ENCODE results near the gene DSG2.

Gene DSG2

DNA sequence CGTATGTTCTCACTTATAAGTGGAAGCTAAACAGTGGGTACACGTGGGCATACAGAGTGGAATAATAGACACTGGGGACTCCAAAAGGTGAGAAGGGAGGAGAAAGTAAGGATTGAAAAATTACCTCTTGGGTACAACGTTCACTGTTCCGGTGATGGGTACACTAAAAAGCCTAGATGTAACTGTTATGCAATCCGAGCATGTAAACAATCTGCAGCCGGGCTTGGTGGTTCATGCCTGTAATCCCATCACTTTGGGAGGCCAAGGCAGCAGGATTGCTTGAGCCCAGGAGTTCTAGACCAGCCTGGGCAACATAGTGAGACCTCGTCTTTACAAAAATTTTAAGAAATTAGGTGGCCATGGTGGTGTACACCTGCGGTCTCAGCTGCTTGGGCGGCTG is 60.6 kb downstream of the DSG2 start:
- DNase-seq = no peak

- DNase-seq = no peak
Measured at GRCh38 chr18:31562726-31563125, 64.7 kb downstream of the DSG2 start.

- no peak for DNase-seq
Measured at GRCh38 chr18:31563778-31564177, 65.8 kb downstream of the DSG2 start.

DNA sequence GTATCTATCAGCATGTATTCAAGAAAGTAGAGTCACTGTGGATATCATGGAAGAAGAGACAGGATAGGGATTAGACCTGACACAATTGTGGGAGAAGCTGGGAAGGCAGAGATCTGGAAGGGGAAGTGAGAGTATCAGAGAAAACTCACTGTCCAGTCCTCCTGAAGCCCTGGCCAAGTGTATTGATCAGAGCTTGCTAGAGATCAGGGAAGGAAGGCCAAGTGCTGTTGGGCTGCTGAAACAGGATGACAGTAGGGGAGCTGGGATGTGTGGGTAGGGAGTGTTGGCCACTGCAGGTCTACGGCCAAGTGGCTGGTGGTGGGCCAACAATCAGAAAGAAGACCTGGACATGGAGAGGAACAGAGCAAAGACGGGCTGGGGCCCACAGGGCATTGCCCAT is 67.4 kb downstream of the DSG2 start:
- DNase-seq = no peak

DNA sequence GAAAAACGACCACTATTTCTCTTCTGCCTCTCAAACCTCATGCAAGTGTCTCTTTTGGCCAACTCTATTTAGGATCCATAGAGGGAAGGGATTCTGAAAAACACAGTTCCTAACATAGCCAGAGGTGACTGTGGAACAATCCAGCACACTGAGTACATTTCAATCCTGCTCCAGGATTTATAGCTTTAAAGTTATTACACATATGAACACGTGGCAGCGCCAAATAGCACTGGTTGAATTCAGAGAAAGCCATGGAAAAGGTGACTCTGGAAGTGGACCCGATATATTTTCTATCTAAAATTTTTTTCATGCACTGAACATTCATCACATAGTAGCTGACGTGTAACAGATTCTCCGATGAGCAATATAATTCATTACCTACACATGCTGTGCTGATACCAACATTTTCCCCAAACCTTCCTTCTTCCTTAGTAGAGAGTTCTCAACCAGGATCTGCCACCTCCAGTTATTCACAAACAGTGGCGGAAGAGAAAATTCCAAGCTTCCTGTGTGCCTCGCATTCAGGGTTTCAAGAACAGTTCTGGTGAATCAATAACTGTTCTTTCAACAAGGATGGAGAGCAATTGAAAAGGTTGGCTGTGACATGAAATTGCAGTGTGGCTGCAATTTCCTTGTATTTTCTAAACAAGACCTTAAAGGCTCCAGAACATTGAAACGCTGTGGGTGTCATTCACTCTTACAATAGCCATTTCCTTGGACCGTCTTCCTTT is 68.0 kb downstream of the DSG2 start:
- no peak for DNase-seq

- no peak for DNase-seq
Measured at GRCh38 chr18:31566576-31567306, 68.8 kb downstream of the DSG2 start.

GRCh38 chr18:31572368-31572767 is 74.4 kb downstream of the DSG2 start:
- DNase-seq = no peak

DNA sequence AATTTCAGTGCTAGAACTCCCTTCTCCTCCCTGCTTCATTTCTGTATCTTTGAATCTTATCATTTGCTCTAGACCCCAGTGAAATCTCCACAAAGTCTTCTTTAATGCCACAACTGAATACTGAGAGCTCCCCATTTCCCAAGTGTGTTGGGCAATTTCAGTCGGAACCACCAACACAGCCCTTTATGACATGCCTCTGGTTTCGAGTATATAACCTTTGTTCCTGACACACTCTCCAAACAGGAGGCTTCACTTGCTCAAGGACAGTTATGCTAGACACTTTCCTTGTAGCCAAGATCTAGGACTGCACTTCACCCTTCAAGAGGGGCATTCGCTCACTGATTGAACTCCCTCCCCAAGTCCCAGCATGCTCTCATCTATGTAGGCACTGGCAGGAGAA is 75.1 kb downstream of the DSG2 start:
- DNase-seq = no peak

DNA sequence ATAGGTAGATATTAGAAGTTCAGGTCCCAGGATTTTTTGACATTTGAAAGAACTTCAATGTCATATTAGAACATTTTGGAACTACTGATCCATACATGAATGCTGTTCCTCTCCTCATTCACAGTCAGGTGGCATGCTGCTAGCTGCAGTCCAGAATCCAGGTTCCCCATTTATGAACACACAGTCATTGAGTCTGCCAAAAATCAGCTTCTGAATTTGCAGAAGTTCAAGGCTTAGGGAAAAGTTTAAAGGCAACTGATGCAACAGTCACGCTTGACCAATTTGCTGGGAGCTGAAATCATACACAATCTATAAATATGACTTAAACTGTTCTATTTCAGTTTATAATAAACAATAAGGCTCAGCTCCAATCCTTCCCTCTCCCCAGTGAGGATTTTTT is 76.4 kb downstream of the DSG2 start:
- DNase-seq = no peak

DNA sequence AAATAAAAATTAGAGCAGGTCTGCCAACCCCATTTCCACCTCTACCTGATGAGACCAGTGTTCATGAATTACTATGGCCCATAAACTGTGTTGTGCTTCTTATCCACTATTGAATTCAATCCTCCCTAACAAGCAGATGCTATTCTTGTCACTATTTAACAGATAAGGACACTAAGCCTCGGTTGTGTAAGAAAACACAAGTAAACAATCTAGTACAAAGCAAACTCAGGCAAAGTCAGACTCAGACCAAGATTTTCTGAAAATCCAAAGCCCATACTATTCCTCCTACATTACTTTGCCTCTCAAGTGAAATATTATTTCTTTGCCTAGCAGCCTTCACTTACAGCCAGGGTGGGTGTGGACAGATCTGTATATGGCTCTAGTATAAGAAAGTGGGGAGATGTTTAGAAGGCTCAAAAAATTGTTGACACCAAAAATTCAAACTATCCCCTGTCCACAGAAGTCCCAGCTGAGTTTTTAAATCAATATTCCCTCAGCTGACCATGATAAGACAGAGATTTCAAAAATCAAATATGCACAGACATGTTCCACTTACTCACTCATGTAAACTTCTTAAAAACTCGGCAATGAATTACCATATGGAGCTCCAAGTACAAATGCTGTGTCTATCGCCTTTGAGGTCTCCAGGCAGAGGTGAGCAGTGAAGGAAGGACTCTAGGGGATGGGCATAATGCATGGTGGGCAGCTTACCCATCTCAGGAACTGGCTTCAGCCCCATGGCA is 77.7 kb downstream of the DSG2 start:
- DNase-seq = no peak

GRCh38 chr18:31576670-31577069 is 78.7 kb downstream of the DSG2 start:
- no peak for DNase-seq

GRCh38 chr18:31577195-31577594 is 79.2 kb downstream of the DSG2 start:
- DNase-seq = no peak

GRCh38 chr18:31578126-31578525 is 80.1 kb downstream of the DSG2 start:
- DNase-seq = no peak

- DNase-seq = no peak
Measured at GRCh38 chr18:31579375-31579774, 81.4 kb downstream of the DSG2 start.

DNA sequence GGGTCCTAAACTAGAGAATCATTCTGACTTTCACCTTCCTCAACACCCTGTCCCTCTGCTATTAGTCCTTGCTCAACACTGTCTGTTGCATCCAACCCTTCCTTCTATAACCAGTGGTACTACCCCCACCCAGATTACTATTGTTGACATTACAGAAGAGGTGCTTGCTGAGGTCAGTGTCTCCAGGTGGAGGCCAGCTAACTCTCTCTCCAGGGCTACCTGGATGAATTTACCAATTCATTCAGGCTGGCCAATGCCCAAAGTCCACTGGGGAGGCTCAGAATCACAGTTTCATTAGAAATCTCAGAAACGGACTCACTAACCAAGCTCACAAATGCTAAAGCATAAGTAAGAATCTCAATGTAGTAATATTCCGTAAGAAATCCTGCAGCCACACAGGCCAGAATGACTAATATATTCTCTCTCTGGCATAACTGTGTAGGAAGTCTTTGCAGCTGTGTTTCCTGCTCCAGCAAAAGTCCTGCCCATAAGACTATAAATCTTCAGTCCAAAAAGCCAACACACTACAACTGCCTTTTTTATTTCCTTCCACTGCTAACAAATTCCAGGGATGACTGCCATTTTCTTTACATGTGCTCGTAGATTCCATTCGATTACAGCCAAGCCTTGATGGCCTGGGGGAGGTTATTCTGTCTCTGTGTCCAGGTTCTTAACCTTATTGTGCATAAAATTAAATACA is 83.7 kb downstream of the DSG2 start:
- DNase-seq = no peak

GRCh38 chr18:31583185-31583854 is 85.3 kb downstream of the DSG2 start:
- DNase-seq = no peak

GRCh38 chr18:31585991-31586390 is 88.0 kb downstream of the DSG2 start:
- DNase-seq = no peak

GRCh38 chr18:31586616-31587015 is 88.6 kb downstream of the DSG2 start:
- DNase-seq = no peak

- no peak for DNase-seq
Measured at GRCh38 chr18:31587529-31587928, 89.6 kb downstream of the DSG2 start.

DNA sequence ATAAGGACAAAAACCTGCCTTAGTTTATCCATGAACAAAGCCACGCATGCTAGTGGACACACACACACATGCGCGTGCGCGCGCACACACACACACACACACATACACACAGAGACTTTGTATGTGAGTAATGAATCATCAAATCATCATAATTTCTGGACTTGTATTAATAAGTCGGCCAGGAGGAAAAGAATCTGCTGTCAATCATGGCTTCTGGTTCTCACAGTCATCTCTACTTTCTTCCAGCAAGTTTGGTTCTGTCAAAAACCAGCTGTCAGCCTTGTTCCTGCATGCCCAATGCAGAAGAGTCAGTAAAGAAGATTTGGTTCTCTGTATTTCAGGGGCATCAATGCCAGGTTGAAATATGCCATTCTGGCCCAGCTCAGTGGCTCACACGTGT is 92.6 kb downstream of the DSG2 start:
- no peak for DNase-seq

DNA sequence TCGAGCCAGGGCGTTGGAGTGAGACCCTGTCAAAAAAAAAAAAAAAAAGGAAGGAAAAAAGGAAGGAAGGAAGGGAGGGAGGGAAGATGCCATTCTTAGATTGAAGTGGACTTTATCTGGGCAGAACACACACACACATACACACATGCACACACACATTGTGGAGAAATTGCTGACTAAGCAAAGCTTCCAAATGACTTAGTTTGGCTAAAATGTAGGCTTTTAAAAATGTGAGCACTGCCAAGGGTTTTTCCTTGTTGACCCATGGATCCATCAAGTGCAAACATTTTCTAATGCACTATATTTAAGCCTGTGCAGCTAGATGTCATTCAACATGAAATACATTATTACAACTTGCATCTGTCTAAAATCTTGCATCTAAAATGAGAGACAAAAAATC is 93.1 kb downstream of the DSG2 start:
- no peak for DNase-seq

- DNase-seq = no peak
Measured at GRCh38 chr18:31591628-31592027, 93.7 kb downstream of the DSG2 start, which contains the start of gene TTR. Gene TTR, plus strand, starts transcription at chr18:31591877. Its CDS starts 26 bp downstream, at chr18:31591903.
